GM12801 (cell line): ENCODE data around the gene FAM168B.

Source experiments
- TF ChIP-seq, protein P1 (sequence below): IDR thresholded peaks from one replicate; pipeline ENCODE4 v1.5.1; 2011; ENCODE audit warnings: control low read depth; ENCODE audit not compliant: insufficient read length; ENCODE audit errors: extremely low read depth

The FAM168B gene

DNA sequence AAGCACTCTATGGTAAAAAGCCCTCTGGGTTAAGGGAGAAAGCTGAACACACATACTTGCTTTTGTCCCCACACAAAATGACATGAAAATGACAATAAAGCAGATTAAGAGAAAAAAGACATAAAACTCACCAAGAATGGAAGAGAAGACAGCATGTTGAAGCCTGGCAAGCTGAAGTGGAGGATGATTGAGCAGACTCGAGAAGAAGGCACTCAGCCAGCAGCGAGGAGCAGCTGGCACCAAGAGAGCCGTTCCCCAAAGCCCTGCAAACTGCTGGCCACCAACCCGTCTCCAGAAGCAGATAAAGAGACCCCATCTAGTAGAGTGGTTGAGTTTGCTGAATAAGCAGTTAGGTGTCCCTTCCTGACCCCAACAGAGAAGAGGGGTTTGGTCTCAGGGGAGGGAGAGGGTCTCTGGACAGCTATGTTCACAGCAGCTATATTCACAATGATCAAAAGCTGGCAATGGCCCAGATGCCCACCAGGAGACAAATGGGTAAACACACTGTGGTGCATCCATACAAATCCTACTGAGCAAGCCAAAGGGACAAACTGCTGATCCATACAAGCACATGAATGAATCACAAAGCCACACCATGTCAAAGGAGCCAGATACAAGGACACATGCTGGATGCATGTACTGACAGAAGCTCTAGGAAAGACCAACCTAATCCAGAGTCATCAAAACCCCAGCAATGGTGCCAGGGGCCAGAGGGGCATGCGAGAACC, 36.9 kb downstream of the FAM168B start:
- TF ChIP-seq, protein P1, sequence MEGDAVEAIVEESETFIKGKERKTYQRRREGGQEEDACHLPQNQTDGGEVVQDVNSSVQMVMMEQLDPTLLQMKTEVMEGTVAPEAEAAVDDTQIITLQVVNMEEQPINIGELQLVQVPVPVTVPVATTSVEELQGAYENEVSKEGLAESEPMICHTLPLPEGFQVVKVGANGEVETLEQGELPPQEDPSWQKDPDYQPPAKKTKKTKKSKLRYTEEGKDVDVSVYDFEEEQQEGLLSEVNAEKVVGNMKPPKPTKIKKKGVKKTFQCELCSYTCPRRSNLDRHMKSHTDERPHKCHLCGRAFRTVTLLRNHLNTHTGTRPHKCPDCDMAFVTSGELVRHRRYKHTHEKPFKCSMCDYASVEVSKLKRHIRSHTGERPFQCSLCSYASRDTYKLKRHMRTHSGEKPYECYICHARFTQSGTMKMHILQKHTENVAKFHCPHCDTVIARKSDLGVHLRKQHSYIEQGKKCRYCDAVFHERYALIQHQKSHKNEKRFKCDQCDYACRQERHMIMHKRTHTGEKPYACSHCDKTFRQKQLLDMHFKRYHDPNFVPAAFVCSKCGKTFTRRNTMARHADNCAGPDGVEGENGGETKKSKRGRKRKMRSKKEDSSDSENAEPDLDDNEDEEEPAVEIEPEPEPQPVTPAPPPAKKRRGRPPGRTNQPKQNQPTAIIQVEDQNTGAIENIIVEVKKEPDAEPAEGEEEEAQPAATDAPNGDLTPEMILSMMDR, result no peak

DNA sequence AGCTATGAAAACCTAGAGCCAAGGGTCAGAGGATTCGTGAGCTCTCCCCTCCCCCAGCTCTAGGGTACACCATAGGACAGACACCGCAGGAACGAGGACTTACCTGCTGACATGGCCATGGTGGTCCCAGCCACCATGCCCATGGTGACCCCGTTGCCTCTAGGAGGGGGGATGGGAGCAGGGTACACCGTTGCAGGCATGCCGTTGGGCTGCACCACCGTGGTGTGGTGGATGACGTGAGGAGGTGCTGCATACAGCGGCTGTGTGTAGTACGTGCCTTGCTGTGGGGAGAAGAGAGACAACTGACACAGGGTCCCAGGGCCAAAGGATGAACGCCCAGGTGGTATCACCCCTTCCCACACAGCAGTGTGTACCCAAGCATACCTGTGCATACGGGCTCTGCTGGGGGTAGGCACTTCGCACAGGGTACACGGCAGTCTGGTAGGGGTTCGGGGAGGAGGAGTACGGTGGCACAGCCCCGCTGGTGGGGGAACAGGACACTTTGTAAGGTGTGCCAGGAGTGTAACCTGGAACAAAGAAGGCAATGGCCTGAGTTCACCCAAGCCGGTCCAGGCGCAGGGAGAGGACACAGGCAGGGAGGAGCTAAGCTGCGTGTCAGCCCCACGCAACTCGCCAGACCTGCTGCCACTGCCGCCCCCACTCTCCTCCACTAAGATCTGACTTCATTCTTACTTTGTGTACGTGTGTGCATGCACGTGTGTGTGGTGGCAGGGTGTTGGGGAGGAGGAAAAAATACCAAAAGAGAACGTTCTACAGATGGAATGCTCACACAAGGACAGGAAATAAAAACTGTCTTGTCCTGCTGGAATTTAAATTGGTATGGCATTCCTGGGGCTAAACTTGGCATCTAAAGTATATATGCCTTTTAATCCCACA, 37.8 kb downstream of the FAM168B start:
- TF ChIP-seq, protein P1, result no peak

DNA sequence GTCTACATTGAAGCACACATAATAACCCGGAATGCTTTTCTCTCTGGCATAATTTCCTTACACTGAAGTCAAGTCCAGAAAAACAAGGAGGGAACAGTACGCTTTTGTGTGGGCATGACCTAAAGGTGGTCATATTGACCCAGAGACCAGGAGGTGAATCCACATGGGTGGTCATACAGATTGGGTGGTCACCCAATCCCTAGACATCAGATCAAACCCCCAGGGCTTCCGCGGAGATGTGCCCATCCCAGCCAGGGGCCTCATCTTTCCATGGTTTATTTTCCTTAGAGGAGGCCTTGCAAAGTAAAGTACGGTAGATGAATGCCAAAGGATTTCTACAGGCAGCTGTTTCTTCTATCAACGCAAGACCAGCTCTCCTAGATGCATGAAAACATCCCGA, 38.8 kb downstream of the FAM168B start:
- TF ChIP-seq, protein P1, result no peak

DNA sequence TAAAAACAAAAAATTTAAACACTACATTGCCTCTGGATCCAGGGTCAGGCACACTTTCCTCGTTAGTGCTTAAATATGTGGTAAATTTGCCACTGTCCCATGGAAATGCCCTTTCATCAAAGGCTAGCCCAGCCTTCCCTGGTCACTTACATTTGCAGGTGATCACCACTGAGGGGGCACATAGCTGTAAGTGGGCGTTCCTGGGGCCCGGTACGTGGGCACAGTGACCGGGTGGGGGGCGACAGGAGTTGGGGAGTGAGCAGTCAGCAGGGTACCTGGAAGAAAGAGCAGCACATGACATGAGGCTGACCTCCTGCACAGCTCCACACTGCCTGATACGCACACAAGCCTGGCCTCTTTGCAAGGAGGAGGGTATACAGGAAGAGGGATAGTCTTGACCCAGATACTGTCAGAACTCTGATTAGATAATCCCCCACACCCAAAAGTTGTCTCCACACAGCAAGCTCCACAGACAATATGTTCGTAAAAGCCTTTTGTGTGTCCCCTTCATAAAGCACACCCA, 40.5 kb downstream of the FAM168B start:
- TF ChIP-seq, protein P1, result no peak

DNA sequence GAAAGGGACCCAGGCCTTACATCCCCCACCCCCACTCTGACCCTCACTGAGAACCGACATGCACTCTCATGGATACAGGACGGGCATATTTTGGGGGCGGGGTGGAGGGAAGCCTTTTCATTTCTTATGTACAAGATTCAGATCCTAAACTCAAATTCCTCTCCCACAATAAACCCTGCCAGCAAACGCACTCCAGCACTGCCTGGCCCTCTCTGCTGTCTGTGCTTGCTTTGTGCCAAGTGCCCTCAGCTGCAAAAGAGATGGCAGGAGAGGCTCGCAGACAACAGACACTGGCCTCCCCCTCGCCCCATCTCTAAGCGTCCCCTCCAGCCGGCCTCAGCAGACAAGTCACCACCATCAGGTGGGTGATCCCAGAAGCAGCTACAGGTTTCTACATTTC, 42.4 kb downstream of the FAM168B start:
- TF ChIP-seq, protein P1, result no peak

DNA sequence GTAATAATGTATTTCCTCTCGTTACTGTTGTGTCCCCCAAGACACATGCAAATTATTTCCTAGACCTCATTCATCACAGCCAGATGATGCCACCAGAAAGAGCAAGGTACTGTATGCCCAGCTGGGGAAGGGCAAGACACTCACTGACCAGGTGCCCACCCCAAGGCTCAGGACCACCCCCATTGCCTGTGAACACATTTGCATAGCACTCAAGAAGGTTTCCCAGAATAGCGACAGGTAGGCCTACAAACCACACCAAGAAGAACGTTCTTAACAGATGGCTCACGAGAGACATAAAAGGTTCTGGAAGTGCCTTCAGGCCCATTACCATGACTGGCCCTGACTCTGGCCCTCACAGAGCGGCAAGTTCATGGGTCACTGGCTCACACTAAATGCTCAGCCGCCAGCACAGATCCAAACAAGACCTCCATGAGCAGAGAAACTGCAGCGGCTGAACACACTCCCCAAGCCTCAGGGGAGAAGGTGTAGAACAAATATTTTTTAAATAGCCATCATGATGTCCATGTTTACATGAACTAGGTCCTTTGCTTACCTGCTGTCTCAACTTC, 44.0 kb downstream of the FAM168B start:
- TF ChIP-seq, protein P1, result no peak

DNA sequence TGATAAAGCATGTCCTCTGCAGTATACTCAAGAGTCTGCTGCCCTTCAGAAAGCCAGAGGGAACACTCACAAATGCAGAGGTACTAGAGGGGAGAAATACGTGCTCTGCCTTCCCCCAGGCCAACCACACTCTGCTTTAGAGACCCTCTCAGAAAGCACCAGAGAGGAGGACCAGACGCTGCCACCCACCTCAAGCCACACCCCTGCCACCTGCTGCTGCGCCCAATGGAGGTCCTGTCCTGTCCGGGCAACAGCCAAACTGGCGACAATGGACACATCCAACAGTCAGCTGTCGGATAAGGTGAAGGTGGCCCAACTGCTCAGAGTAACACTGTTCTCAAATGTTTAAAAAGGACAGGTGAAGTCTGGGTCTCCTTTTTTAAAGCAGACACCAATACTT, 44.6 kb downstream of the FAM168B start:
- TF ChIP-seq, protein P1, result no peak
